Pulmonary artery endothelial cell (primary cell): Measurements from ENCODE around the gene IL17RC. TPM values are rescaled to one million over a fixed set of nuclear protein-coding genes. Genes with fewer than 3 reads are reported as not detected.
A peak's percentile ranks its signal among the peaks of the same experiment; 100 is the strongest.
"Not testable (repeated sequence)": the region's sequence is repeated elsewhere in the genome, so short reads cannot be mapped to it uniquely, and the experiment has no call there.

Experiments
- DNase-seq: peaks from one replicate; pipeline ENCODE4 v3.0.0-alpha.2; 2011; ENCODE audit warnings: low read depth, low spot score
- total RNA-seq: library from RNA; depleted of rRNA; stranded (reverse); fragments of >200 nt; gene quantifications from 2 replicates; pipeline ENCODE4 v1.2.3, GENCODE V29; 2014

Gene IL17RC
- total RNA-seq, 1 donor from 2014 or later: 18.3 TPM

GRCh38 chr3:9914559-9915253 lies 2.2 kb upstream of the IL17RC start:
- DNase-seq: no peak

DNA sequence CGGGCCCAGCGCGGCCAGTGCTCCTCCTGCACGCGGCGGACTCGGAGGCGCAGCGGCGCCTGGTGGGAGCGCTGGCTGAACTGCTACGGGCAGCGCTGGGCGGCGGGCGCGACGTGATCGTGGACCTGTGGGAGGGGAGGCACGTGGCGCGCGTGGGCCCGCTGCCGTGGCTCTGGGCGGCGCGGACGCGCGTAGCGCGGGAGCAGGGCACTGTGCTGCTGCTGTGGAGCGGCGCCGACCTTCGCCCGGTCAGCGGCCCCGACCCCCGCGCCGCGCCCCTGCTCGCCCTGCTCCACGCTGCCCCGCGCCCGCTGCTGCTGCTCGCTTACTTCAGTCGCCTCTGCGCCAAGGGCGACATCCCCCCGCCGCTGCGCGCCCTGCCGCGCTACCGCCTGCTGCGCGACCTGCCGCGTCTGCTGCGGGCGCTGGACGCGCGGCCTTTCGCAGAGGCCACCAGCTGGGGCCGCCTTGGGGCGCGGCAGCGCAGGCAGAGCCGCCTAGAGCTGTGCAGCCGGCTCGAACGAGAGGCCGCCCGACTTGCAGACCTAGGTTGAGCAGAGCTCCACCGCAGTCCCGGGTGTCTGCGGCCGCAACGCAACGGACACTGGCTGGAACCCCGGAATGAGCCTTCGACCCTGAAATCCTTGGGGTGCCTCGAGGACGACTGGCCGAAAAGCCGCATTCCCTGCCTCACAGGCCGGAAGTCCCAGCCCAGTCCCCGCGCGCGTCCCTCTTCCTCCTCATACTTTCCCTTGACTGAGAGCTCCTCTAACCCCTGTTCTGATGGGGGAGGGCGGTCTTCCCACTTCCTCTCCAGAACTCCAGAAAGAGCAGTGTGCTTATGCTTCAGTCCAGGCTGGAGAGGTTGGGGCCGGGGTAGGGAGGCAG lies 1.4 kb upstream of the IL17RC start:
- no peak for DNase-seq

DNA sequence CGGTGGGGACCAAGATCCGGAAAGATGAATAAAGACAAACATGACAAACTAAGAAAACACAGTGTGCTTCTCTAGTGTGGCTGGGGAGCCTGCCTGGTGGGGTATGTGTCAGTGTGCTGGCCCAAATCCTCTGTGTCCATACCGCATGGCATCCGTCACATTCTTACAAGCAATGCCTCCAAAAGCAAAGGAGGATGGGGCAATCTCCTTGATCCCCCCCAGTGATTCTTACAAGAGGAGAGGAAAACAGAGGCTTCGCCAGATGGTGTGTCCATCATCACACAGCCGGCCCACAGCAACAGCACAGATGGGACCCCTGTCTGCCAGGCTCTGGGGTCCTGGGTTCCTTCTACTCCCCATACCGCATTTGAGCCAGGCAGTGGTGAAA lies 558 bp upstream of the IL17RC start:
- no peak for DNase-seq

GRCh38 chr3:9917820-9918219 lies 922 bp downstream of the IL17RC start:
- DNase-seq: no peak

- no peak for DNase-seq
Measured at GRCh38 chr3:9918261-9919038, 1.6 kb downstream of the IL17RC start.

- no peak for DNase-seq
Measured at GRCh38 chr3:9928158-9928557, 11.3 kb downstream of the IL17RC start.

DNA sequence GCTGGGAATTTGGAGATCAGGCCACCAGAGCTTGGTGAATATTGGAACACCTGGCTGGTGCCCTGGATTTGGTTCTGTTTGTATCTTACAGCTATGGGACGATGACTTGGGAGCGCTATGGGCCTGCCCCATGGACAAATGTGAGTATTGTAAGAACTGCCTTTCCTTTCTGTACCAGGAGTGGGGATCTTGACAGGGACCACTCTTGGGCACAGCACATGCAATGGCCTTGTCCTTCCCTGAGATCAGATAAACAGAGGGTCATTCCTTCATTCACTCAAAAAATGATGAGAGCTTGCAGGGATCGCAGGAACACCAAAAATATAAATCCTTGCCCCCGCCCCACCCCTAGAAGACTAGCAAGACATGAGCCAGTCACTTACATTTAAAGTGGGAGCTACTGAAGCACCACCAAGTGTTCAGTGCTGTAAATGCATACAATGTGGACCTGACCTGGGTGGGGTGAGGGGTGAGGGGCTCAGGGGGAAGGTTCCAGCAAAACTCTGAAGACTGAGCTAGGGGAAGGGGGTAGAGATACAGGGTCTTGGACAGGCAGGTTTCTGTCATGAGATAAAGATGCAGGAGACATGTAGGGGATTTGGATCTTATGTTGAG lies 14.0 kb downstream of the IL17RC start:
- DNase-seq: no peak

- no peak for DNase-seq
Measured at GRCh38 chr3:9932535-9932842, 15.6 kb downstream of the IL17RC start.

GRCh38 chr3:9932843-9933560 lies 16.1 kb downstream of the IL17RC start:
- peak; percentile 57 for DNase-seq

DNA sequence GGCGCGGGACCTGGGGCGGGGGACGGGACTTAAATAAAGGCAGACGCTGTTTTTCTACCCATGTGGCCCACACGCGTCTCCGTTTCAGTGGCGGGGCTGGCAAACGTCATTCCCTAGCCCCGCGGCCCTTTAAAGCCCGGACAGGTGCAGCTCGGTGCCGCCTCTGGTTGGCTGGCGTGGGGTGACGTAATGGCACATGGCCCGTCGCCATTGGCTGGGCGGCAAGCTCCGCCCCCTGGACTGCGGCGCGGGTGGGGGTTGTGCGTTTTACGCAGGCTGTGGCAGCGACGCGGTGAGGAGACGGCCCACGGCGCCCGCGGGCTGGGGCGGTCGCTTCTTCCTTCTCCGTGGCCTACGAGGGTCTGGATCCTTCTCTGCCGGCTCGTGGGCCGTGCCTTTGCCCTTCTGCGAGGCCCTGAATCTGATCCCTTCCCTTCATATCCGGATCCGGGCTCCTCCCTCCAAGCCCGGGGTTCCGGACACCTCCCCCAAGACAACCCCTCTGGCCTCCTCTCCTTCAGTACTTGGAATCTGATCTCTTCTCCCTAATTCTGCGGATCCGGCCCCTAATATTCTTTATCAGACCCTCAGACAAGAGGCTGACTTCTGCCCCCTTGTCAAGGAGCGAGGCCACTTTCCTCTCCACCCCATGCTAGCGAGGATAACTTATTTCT lies 16.8 kb downstream of the IL17RC start, which contains the start of gene CRELD1:
TSS of gene CRELD1 (plus strand) at position 274 of the 674 bp plus-strand sequence. CDS start 605 bp downstream, outside the sequence.
- DNase-seq: peak; percentile 84

DNA sequence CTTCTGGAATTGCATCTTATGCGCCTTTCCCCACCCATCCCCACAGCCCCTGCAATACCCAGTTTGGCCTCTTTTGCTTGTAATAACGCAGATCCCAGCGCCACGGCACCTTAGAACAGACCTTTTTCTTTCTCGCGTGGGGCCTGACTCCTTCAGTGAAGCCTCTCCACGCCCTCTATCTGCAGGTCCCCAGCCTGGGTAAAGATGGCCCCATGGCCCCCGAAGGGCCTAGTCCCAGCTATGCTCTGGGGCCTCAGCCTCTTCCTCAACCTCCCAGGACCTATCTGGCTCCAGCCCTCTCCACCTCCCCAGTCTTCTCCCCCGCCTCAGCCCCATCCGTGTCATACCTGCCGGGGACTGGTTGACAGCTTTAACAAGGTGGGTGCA lies 17.3 kb downstream of the IL17RC start:
- DNase-seq: no peak

DNA sequence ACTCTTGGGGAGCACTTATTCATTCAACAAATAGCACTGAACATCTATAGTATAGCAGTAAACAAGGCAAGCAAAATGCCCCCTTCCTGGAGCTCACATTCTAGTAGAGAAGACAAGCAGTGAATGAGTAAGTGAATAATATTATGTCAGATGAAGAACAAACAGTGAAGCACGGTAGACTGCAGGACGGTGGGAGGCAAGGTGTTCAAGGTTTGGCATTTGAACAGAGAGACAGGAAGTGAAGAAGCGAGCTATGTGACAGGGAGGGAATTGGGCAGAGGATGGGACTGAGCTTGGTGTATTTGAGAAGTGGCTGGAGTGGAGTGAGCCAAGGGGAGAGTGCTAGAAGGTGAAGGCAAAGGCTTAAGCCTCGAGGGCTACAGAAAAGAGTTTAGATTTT lies 18.1 kb downstream of the IL17RC start:
- DNase-seq: no peak

DNA sequence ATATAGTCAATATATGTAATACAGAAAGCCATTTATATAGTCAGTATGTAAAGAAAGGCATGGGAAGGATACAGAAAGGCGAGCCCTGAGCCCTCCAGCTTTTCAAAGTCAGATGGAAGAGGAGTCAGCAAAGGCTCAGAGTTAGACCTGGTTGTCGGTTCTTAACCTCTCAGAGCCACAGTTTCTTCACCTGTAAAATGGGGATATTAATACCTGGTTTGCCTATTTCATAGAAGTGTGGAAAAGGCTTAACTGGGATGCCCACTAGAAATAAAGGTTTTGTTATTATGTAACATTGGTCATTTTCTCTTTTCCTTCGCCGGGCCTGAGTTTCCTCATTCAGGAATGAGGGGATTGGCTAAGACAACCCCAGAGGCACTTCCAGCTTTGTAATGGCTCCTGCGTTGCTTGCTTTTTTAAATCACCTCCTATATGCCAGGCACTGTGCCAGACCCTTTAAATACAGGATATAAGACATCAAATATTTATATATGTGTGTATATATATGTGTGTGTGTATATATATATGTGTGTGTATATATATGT lies 19.1 kb downstream of the IL17RC start:
- DNase-seq: no peak

DNA sequence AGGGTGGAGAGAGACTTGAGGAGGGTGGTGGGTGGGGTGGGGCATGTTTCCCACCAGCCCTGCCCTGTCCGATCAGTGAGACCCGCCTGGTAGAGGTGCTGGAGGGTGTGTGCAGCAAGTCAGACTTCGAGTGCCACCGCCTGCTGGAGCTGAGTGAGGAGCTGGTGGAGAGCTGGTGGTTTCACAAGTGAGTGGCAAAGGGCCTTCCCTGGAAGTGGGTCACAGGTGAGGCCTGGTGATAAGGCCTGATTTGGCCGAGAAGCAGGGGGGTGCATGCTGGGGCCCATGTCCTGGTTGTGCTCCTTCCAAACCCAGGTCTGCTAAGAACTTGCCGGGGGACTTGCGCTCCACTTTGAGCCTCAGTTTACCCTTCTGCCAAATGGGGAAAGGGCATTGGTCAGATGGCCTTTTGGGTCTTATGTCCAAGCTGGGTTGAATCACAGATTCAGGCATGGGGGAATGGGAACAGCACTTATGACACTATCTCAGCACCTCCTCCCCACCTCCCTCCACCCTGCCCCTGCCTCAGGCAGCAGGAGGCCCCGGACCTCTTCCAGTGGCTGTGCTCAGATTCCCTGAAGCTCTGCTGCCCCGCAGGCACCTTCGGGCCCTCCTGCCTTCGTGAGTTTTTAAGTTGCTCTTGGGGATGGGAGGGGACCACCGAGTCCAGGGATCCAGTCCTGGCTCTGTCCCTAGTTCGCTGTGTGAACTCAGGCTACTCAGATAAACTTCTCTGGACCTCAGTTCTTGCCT lies 20.8 kb downstream of the IL17RC start:
- no peak for DNase-seq

DNA sequence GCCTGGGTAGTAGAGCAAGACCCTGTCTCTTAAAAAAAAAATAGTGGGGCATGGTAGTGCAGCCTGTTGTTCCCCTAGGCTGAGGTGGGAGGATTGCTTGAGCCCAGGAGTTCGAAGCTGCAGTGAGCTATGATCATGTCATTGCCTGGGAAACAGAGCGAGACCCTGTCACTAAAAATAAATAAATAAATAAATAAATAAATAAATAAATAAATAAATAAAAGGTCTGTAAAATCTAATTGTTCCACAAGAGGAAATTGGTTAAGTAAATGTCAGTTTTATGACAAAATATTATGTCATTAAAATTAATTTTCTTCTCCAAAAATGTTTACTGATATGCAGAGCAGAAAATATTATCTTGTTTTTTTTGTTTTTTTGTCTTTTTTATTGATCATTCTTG lies 22.1 kb downstream of the IL17RC start:
- no peak for DNase-seq

GRCh38 chr3:9939906-9940305 lies 23.0 kb downstream of the IL17RC start:
- DNase-seq: not testable (repeated sequence)

- no peak for DNase-seq
Measured at GRCh38 chr3:9940746-9941145, 23.8 kb downstream of the IL17RC start.

- no peak for DNase-seq
Measured at GRCh38 chr3:9942164-9942563, 25.3 kb downstream of the IL17RC start.

- no peak for DNase-seq
Measured at GRCh38 chr3:9942934-9943690, 26.2 kb downstream of the IL17RC start.
